BLaER1 (cell line): ENCODE data around the gene NPAS2.

Source experiments
- H3K27ac ChIP-seq: shearing (Covaris generic); formaldehyde crosslinking; 2 replicates; pipeline ENCODE4 v1.8.1; 2022
- H3K27me3 ChIP-seq: shearing (Covaris generic); formaldehyde crosslinking; 2 replicates; pipeline ENCODE4 v1.8.1; 2022
- H3K36me3 ChIP-seq: shearing (Covaris generic); formaldehyde crosslinking; 2 replicates; pipeline ENCODE4 v1.8.1; 2022
- H3K4me1 ChIP-seq: shearing (Covaris generic); formaldehyde crosslinking; 2 replicates; pipeline ENCODE4 v1.8.1; 2022
- H3K4me2 ChIP-seq: shearing (Covaris generic); formaldehyde crosslinking; 2 replicates; pipeline ENCODE4 v1.8.1; 2022
- H3K4me3 ChIP-seq: shearing (Covaris generic); formaldehyde crosslinking; 2 replicates; pipeline ENCODE4 v1.8.1; 2022
- H3K9ac ChIP-seq: shearing (Covaris generic); formaldehyde crosslinking; 2 replicates; pipeline ENCODE4 v1.8.1; 2022
- H3K9me3 ChIP-seq: shearing (Covaris generic); formaldehyde crosslinking; 2 replicates; pipeline ENCODE4 v1.8.1; 2022
- H4K20me1 ChIP-seq: shearing (Covaris generic); formaldehyde crosslinking; 2 replicates; pipeline ENCODE4 v1.8.1; 2022
- Cebpa-rat ChIP-seq: shearing (Covaris generic); IDR thresholded peaks from 2 replicates; pipeline ENCODE4 v1.8.1; 2022

NPAS2 gene

DNA sequence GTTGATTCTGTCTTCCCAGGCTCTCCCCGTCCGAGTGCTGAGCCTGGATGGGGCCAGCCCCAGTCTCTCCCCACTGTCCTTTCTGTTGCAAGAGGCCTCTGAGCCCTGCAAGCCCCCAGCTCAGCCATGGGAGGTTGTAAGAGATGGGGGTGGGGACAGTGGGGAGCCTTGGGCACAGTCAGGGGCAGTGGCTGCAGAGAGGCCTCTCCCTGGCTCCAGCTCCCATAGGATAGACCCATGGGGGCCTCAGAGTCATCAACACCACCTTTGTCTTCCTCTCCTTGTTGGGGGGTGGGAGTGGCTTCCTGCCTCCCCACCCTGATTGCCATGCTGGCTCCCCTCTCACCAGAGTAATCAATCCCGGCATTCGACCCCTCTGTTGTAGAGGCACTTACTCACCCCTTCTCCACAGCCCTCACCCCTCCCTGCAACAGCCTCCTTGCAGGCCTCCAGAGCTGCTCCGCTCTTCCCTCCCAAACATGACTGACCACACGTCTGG, 37.5 kb upstream of the NPAS2 start:
- H3K36me3 ChIP-seq, result no peaks in the 10 kb centered on the region
- H3K4me1 ChIP-seq, result no peaks in the 10 kb centered on the region
- no peaks in the 10 kb centered on the region for H4K20me1 ChIP-seq
- no peak overlapping the region for H3K27ac ChIP-seq
- no peak overlapping the region for H3K4me3 ChIP-seq
- H3K27me3 ChIP-seq, result no peaks in the 10 kb centered on the region
- TF ChIP-seq Cebpa-rat, result no peak
- no peak overlapping the region for H3K9ac ChIP-seq
- H3K4me2 ChIP-seq, result no peak overlapping the region
- no peaks in the 10 kb centered on the region for H3K9me3 ChIP-seq

DNA sequence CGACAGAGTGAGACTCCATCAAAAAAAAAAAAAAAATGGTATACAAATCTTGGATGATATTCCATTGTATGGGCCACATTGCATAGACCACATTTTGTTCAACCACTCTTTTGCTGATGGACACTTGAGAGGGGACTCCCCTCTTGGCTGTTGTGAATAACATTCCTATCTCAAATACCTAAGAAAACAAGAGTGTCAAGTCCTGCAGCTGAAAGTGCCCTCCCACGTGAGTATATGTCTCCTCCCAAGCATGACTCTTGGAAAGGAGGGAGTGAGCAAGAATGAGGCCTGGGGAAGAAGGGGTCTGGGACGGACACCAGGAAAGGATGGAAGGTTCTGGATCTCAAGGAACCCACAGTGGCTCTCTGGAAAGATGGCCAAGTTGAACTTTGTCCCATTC, 36.0 kb upstream of the NPAS2 start:
- Histone ChIP-seq H3K9ac (no peak overlapping the region), H3K27ac (no peak overlapping the region), H3K9me3 (no peaks in the 10 kb centered on the region), H3K4me1 (no peaks in the 10 kb centered on the region), H3K36me3 (no peaks in the 10 kb centered on the region), H3K4me2 (no peak overlapping the region), H3K27me3 (no peaks in the 10 kb centered on the region), H4K20me1 (no peaks in the 10 kb centered on the region), H3K4me3 (no peak overlapping the region)
- no peak for TF ChIP-seq Cebpa-rat

DNA sequence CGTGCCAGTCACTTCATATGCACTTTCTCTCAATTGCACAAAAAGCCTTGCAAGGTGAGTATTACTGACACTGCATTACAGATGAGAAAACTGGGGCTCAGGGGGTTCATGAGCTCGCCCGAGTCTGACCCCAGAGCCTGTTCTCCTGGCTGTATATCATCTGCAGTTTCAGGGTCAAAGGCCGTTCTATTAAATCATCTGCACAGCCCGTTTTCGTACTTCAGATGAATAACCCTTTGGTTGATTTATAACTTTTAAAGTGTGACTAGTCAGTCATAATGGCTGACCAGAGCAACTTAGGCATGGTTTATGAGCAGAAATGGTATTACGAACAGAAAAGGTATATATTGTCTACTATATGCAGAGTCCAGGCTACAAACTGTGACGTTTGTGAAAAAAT, 35.3 kb upstream of the NPAS2 start:
- H3K4me1 ChIP-seq, result no peaks in the 10 kb centered on the region

DNA sequence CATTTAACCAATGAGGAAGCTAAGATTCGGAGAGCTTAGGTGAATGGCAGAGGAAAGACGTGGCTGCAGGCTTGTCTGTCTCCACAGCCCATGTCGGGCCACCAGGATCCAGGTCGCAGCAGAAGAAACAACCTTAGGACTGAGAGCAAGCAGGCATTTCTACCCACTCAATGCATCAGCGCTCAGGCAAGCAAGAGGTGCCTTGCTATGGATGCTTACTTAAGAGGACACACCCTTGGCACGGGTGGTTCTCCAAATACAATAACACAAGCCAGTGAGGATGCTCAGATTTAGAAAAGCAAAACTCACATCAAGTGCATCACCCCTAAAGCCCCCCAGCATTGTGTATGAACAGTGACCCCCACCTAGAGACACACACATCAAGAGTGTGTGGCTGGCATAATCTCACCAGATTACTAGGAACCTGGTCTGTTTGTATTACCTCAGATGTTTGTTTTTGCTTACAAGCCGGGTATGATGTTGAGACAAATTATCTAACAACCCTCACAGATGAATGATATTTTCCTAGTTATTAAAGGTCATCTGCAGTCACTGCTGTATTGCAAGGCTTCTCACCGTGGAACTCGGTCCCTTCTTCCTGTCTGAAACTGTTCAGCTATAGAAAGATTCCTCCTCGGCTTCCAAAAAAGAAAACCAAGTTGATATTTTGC, 34.2 kb upstream of the NPAS2 start:
- no peak for TF ChIP-seq Cebpa-rat

More for the DNA sequence above, 35.3 kb upstream of the NPAS2 start:
- Histone ChIP-seq H3K9me3 (no peaks in the 10 kb centered on the region), H3K9ac (no peak overlapping the region), H3K36me3 (no peaks in the 10 kb centered on the region), H3K27ac (no peak overlapping the region), H3K4me3 (no peak overlapping the region), H4K20me1 (no peaks in the 10 kb centered on the region), H3K27me3 (no peaks in the 10 kb centered on the region), H3K4me2 (no peak overlapping the region)
- TF ChIP-seq Cebpa-rat, result no peak

DNA sequence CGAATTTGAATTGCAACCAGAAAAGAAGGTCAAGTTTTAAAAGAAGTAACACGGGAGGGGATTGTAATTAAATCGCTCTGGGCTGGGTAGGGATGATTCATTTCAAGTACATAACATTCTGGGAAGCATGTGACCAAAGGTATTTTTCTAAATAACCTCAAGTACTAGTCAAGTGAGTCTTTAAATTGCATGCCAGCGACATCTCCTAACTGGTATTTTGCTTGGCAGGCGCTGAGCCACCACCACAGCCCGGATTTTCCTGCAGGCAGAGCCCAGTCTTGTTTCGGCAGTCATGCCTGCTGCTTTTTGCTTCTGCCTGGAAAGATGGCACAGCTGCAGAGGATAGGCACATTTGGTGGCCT, 33.7 kb upstream of the NPAS2 start:
- Histone ChIP-seq H4K20me1 (no peaks in the 10 kb centered on the region), H3K27ac (no peak overlapping the region), H3K36me3 (no peaks in the 10 kb centered on the region), H3K4me3 (no peak overlapping the region), H3K9me3 (no peaks in the 10 kb centered on the region), H3K9ac (no peak overlapping the region), H3K4me1 (no peaks in the 10 kb centered on the region), H3K27me3 (no peaks in the 10 kb centered on the region), H3K4me2 (no peak overlapping the region)
- no peak for TF ChIP-seq Cebpa-rat

More for the DNA sequence above, 34.2 kb upstream of the NPAS2 start:
- no peaks in the 10 kb centered on the region for H3K4me1 ChIP-seq
- no peaks in the 10 kb centered on the region for H4K20me1 ChIP-seq
- H3K4me3 ChIP-seq, result no peak overlapping the region
- H3K27ac ChIP-seq, result no peak overlapping the region
- H3K36me3 ChIP-seq, result no peaks in the 10 kb centered on the region
- no peak overlapping the region for H3K4me2 ChIP-seq
- no peak overlapping the region for H3K9ac ChIP-seq
- H3K27me3 ChIP-seq, result no peaks in the 10 kb centered on the region
- H3K9me3 ChIP-seq, result no peaks in the 10 kb centered on the region

DNA sequence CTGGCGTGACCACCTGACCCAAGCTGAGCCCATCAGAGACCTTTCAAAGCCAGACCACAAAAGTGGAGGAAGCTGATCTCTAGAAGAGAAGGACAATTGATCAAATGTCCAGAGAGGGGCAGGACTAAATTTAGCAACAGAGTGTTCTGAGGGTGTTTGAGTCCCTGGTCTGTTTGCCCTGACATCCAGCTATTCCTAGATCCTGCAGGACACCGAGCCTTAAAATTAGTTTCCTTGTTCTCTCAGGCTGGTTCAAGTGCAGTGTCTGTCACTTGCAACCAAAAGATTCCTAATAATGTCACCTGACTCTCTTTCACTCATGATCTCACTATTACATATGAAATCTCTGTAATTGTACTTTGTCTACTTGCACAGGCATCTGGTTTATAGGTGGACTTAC, 33.0 kb upstream of the NPAS2 start:
- no peak overlapping the region for H3K27ac ChIP-seq
- H4K20me1 ChIP-seq, result no peaks in the 10 kb centered on the region
- H3K36me3 ChIP-seq, result no peaks in the 10 kb centered on the region
- H3K9me3 ChIP-seq, result no peaks in the 10 kb centered on the region
- TF ChIP-seq Cebpa-rat, result no peak
- H3K4me1 ChIP-seq, result no peaks in the 10 kb centered on the region
- H3K4me2 ChIP-seq, result no peak overlapping the region
- H3K27me3 ChIP-seq, result no peaks in the 10 kb centered on the region
- no peak overlapping the region for H3K4me3 ChIP-seq
- no peak overlapping the region for H3K9ac ChIP-seq

DNA sequence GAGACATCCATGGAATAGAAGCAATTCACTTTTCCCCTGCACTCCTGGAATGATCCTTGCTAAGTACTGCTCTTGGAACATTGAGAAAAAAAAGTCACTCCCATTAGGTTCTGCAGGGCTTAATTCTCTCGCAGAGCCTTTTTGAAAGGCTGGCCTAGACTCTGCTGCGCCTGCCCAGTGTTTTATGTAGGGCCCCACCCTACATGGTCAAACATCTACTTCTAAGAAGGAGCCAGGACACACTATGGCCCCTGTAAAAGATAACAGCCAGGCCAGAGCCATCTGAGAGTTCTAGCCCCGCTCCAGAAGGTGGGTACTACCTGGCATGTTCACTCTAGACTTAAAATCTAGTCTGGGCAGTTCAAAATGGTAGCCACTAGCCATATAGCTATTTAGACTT, 30.6 kb upstream of the NPAS2 start:
- Histone ChIP-seq H3K27ac (no peak overlapping the region), H3K9ac (no peak overlapping the region), H3K27me3 (no peaks in the 10 kb centered on the region), H3K4me2 (no peak overlapping the region), H3K36me3 (no peaks in the 10 kb centered on the region), H3K4me3 (no peak overlapping the region), H3K9me3 (no peaks in the 10 kb centered on the region), H4K20me1 (no peaks in the 10 kb centered on the region), H3K4me1 (no peaks in the 10 kb centered on the region)
- no peak for TF ChIP-seq Cebpa-rat

DNA sequence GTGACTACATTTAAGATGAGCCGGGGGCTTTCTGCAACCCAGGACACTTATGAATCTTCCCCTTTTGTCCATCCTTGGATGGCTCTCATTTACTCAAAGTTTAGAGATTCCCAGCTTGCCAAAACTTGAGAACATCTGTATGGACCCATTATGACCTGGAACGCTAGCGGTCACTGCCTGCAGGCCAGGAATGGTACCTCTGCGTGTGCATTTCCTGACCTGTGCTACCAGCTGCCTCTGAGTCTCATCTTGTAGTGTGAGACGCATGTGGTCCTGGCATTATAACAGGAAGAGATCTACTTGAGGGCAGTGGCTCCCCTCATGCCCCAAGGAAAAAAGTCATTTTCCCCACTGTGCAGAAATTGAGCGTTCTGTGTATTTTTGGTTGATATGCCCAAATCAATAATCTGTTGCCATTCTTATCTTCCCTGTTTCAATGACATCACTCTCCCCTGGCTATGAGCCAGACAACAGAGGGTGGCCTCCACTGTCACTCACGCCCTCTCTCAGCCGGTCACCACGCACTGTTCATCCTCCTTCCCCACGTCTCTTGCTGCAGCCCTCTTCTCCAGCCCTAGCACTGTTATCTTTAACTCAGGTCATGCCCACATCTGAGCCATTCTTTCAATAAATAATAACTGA, 28.5 kb upstream of the NPAS2 start:
- Histone ChIP-seq H3K9me3 (no peaks in the 10 kb centered on the region), H3K27ac (no peak overlapping the region), H3K4me2 (no peak overlapping the region), H3K4me1 (no peaks in the 10 kb centered on the region), H3K36me3 (no peaks in the 10 kb centered on the region), H3K27me3 (no peaks in the 10 kb centered on the region), H3K9ac (no peak overlapping the region), H3K4me3 (no peak overlapping the region), H4K20me1 (no peaks in the 10 kb centered on the region)
- TF ChIP-seq Cebpa-rat, result no peak

DNA sequence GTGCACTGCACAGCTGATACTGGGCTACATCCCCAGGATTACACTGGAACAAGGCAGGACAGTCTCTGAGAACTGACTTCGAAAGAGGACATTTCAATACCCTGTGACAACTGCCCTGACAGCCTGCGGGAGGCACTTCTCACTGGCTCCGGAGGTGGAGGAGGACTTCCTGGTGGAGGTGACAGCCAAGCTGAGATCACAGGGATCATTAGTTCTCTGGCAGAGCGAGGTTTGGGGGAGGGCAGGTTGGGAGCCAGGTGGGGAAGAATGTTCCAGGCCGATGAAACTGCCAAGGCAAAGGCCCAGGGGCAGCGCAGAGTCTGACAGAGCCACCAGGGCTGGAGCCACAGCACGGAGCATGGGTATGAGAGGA, 28.0 kb upstream of the NPAS2 start:
- no peaks in the 10 kb centered on the region for H3K4me1 ChIP-seq
- no peaks in the 10 kb centered on the region for H4K20me1 ChIP-seq
- no peak overlapping the region for H3K27ac ChIP-seq
- no peak overlapping the region for H3K9ac ChIP-seq
- no peak for TF ChIP-seq Cebpa-rat
- no peaks in the 10 kb centered on the region for H3K9me3 ChIP-seq
- H3K4me3 ChIP-seq, result no peak overlapping the region
- no peak overlapping the region for H3K4me2 ChIP-seq
- H3K27me3 ChIP-seq, result no peaks in the 10 kb centered on the region
- H3K36me3 ChIP-seq, result no peaks in the 10 kb centered on the region

GRCh38 chr2:100793220-100793619, 26.7 kb upstream of the NPAS2 start:
- H3K4me1 ChIP-seq, result no peaks in the 10 kb centered on the region
- H3K4me3 ChIP-seq, result no peak overlapping the region
- no peaks in the 10 kb centered on the region for H3K27me3 ChIP-seq
- H4K20me1 ChIP-seq, result no peaks in the 10 kb centered on the region
- no peak overlapping the region for H3K4me2 ChIP-seq
- H3K36me3 ChIP-seq, result no peaks in the 10 kb centered on the region
- no peak for TF ChIP-seq Cebpa-rat
- no peaks in the 10 kb centered on the region for H3K9me3 ChIP-seq
- H3K27ac ChIP-seq, result no peak overlapping the region
- no peak overlapping the region for H3K9ac ChIP-seq
